Right lobe of liver (tissue), 6 donors: Measurements from ENCODE around the gene RCAN1. TPM values are rescaled to one million over a fixed set of nuclear protein-coding genes. Genes with fewer than 3 reads are reported as not detected.

Experiments
- ATAC-seq, 4 donors: fragments of 200-7000 bp; cut with Tn5 transposase; one replicate each; pipeline ENCODE4 v1.9.1; 2020; ENCODE audit warnings: mild to moderate bottlenecking in 4 of 4, moderate library complexity in 4 of 4
- DNase-seq, 3 donors: peaks; one replicate each; pipeline ENCODE4 v3.0.0-alpha.2; 2020
- H3K27ac ChIP-seq, 3 donors: fragments of 200-600 bp; one replicate each; pipeline ENCODE4 v1.8.0; 2022
- H3K27me3 ChIP-seq, 2 donors: fragments of 200-600 bp; one replicate each; pipeline ENCODE4 v1.8.0; 2022
- H3K36me3 ChIP-seq, 4 donors: fragments of 200-600 bp; sonication (generic) in 1 of 4; one replicate each; pipeline versions ENCODE4 v1.5.1 to v1.8.0; 2017 to 2022; ENCODE audit warnings: control low read depth in 1 of 4
- H3K4me1 ChIP-seq, 4 donors: fragments of 200-600 bp; sonication (generic) in 1 of 4; one replicate each; pipeline versions ENCODE4 v1.5.1 to v1.8.0; 2017 to 2022; ENCODE audit warnings: control low read depth in 1 of 4
- H3K4me3 ChIP-seq, 3 donors: fragments of 200-600 bp; one replicate each; pipeline ENCODE4 v1.8.0; 2022
- H3K9me3 ChIP-seq, 4 donors: fragments of 200-600 bp; sonication (generic) in 1 of 4; one replicate each; pipeline versions ENCODE4 v1.5.1 to v1.8.0; 2017 to 2022; ENCODE audit warnings: control low read depth in 1 of 4
- POLR2A ChIP-seq: fragments of 450-650 bp; IDR thresholded peaks from one replicate; pipeline ENCODE4 v1.6.1; 2017; ENCODE audit warnings: antibody characterized with exemption, mild to moderate bottlenecking
- WGBS: methylation state at CpG from one replicate; pipeline ENCODE4 v1.1.6; 2018; ENCODE audit warnings: low coverage, low lambda C conversion rate; ENCODE audit not compliant: insufficient coverage; ENCODE audit errors: missing lambda C conversion rate; 5-methylcytosine and 5-hydroxymethylcytosine counted together
- intact Hi-C, 2 donors: fragments of 100-400 bp; cut with DNase I; formaldehyde crosslinking; loops; one replicate each; pipeline versions ENCODE4 v1.11.2 to v1.14.1; 2022
- total RNA-seq, 6 experiments: library from RNA; depleted of rRNA in 2 of 6; stranded (reverse); fragments of >200 nt in 2 of 6; fragmentation: NEBNext Ultra II Directional in 3 of 6; extraction: Animal tissue kit (Norgen Biotek cat#: 25700) in 3 of 6; gene quantifications; one replicate each; pipeline versions ENCODE4 v1.1.0 to v1.2.4, GENCODE V29; 2016 to 2023
- TF ChIP-seq, protein P1 (sequence below), 4 donors: fragments of 200-600 bp in 3 of 4; fragments of 450-650 bp in 1 of 4; IDR thresholded peaks; one replicate each; pipeline versions ENCODE4 v1.5.1 to v1.8.0; 2016 to 2022; ENCODE audit warnings: antibody characterized with exemption in 4 of 4, mild to moderate bottlenecking in 2 of 4
- donor health status: DM: no; HTN: yes; CAD: no.
- donor health status: DM: no; HTN: no; CAD: no.
- donor health status: DM: no; HTN: no; CAD: no.
- donor health status: DM: no; HTN: yes; CAD: no.
- donor health status: DM: no; HTN: yes; CAD: no.

Gene RCAN1
- total RNA-seq, 6 experiments from 2014 or later, result 34.3 to 71.0 (median 55.4) TPM

- Histone ChIP-seq H3K36me3 (no peaks in the 10 kb centered on the region), H3K27ac (peak overlapping the region; percentile 3 to 75 (median 59)), H3K4me3 (peak overlapping the region; percentile 59 to 90 (median 72)), H3K4me1 (peaks cover 0 to 12% (median 2%) of the 10 kb centered on the region in 4 donors), H3K27me3 (no peaks in the 10 kb centered on the region), H3K9me3 (no peaks in the 10 kb centered on the region)
- intact Hi-C loops, result no loop called here
- ATAC-seq, result peak in 1 of 4 donors; percentile 19
- 4% methylated on average over 7 of the region's 8 CpGs for WGBS
- no peak for DNase-seq
- no peak for TF ChIP-seq POLR2A
- TF ChIP-seq, protein P1, sequence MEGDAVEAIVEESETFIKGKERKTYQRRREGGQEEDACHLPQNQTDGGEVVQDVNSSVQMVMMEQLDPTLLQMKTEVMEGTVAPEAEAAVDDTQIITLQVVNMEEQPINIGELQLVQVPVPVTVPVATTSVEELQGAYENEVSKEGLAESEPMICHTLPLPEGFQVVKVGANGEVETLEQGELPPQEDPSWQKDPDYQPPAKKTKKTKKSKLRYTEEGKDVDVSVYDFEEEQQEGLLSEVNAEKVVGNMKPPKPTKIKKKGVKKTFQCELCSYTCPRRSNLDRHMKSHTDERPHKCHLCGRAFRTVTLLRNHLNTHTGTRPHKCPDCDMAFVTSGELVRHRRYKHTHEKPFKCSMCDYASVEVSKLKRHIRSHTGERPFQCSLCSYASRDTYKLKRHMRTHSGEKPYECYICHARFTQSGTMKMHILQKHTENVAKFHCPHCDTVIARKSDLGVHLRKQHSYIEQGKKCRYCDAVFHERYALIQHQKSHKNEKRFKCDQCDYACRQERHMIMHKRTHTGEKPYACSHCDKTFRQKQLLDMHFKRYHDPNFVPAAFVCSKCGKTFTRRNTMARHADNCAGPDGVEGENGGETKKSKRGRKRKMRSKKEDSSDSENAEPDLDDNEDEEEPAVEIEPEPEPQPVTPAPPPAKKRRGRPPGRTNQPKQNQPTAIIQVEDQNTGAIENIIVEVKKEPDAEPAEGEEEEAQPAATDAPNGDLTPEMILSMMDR (IDR thresholded peaks at IDR 0.05), result no peak
Measured at GRCh38 chr21:34615487-34615814, 538 bp upstream of the RCAN1 start.

GRCh38 chr21:34613679-34614627, 960 bp downstream of the RCAN1 start:
- DNase-seq, result peak in 1 of 3 donors; percentile 46
- Histone ChIP-seq H3K9me3 (no peaks in the 10 kb centered on the region), H3K36me3 (no peaks in the 10 kb centered on the region), H3K27ac (peak overlapping the region in 1 of 3 donors; percentile 75), H3K4me3 (peak overlapping the region; percentile 59 to 90 (median 72)), H3K27me3 (no peaks in the 10 kb centered on the region), H3K4me1 (peaks cover 0 to 12% (median 2%) of the 10 kb centered on the region in 4 donors)
- peak in 1 of 4 donors; percentile 11 for ATAC-seq
- TF ChIP-seq, protein P1 (IDR thresholded peaks at IDR 0.05), result no peak
- peak; percentile 4 for TF ChIP-seq POLR2A
- intact Hi-C loops, result no loop called here
- WGBS, result 7% methylated on average over 17 of the region's 43 CpGs

DNA sequence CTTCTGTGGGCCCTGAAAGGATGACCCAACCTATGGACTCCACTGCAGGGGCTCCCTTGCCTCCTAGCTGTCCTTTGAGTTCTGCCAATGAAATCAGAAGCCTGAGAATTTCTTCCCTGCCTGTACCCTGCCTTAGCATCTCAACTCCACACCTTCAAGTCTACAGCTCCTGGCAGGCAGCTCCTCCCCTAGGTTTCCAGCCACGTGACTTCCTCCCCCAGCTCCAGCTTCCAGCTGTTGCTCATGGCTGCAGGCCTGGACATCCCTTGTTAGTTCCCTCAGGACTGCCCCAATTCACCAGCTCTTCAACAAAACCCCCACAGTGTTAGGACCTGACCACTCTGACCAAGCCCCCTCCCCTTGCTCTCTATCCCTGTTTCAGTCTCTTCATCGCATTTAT, 2.4 kb downstream of the RCAN1 start:
- intact Hi-C loops, result no loop called here
- H3K27me3 ChIP-seq, result no peaks in the 10 kb centered on the region
- H3K27ac ChIP-seq, result no peak overlapping the region
- H3K4me3 ChIP-seq, result no peak overlapping the region
- no peak for TF ChIP-seq POLR2A
- TF ChIP-seq, protein P1 (IDR thresholded peaks at IDR 0.05), result no peak
- 100% methylated on average over 1 of the region's 2 CpGs for WGBS
- ATAC-seq, result no peak
- H3K9me3 ChIP-seq, result no peaks in the 10 kb centered on the region
- peaks cover 0 to 12% (median 2%) of the 10 kb centered on the region in 4 donors for H3K4me1 ChIP-seq
- H3K36me3 ChIP-seq, result no peaks in the 10 kb centered on the region
- DNase-seq, result peak in 1 of 3 donors; percentile 27

DNA sequence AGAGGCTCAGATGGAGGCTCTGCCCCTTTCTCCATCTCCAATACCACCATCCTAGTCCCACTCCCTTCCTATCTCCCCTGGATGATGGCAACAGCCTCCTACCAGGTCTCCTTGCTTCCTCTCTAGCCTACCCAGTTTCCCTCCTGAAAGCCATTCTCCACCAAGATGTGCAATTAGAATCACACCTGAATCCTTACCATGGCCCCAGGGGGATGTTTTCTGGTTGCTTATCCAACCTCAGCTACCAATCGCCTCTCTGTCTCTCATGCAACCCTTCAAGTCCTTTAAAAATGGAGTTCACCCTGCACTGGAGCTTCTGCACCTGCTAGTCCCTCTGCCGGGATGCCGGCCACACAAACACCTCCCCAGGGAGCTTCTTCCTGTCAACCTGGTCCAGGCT, 2.9 kb downstream of the RCAN1 start:
- intact Hi-C loops, result no loop called here
- peaks cover 0 to 12% (median 2%) of the 10 kb centered on the region in 4 donors for H3K4me1 ChIP-seq
- H3K27ac ChIP-seq, result no peak overlapping the region
- TF ChIP-seq POLR2A, result no peak
- TF ChIP-seq, protein P1 (IDR thresholded peaks at IDR 0.05), result no peak
- no peaks in the 10 kb centered on the region for H3K36me3 ChIP-seq
- no peaks in the 10 kb centered on the region for H3K9me3 ChIP-seq
- no peak for ATAC-seq
- H3K4me3 ChIP-seq, result no peak overlapping the region
- 91% methylated on average over 2 of the region's 3 CpGs for WGBS
- DNase-seq, result no peak
- H3K27me3 ChIP-seq, result no peaks in the 10 kb centered on the region
